Coronary artery (tissue), 2 donors: ENCODE measurements around the gene POLR3A.

Experiments used
- DNase-seq: peaks from one replicate; pipeline ENCODE4 v3.0.0-alpha.2; 2017; ENCODE audit warnings: low spot score
- H3K27ac ChIP-seq, 2 donors: fragments of 200-600 bp; sonication (generic); one replicate each; pipeline ENCODE4 v1.5.1; 2016 to 2019
- H3K4me3 ChIP-seq: fragments of 200-600 bp; sonication (generic); 2 replicates; pipeline ENCODE4 v1.5.1; 2016; ENCODE audit warnings: mild to moderate bottlenecking, moderate library complexity
- TF ChIP-seq, protein P1 (sequence below): fragments of 200-600 bp; sonication (generic); IDR thresholded peaks from one replicate; pipeline ENCODE4 v1.5.1; 2019; ENCODE audit warnings: antibody characterized with exemption

POLR3A gene

DNA sequence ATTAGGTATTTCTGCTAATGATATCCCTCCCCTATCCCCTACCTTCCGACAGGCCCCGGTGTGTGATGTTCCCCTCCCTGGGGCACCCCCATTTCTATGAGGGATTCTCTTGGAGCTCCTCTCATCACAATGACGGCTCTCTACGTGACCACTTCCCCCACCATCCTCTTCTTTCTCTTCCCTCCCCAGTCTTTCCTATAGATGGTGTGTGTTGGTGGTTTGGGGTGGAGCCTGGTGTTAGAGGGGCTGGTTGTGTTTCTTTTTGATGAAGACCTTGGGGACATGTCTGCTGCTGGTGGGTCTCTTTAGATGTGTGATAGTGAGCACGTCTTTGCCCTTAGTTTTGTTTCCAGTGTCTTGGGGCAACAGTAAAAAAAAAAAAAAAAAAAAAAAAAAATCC lies 33.0 kb upstream of the POLR3A start:
- no peak overlapping the region for H3K27ac ChIP-seq
- no peak overlapping the region for H3K4me3 ChIP-seq
- TF ChIP-seq, protein P1, sequence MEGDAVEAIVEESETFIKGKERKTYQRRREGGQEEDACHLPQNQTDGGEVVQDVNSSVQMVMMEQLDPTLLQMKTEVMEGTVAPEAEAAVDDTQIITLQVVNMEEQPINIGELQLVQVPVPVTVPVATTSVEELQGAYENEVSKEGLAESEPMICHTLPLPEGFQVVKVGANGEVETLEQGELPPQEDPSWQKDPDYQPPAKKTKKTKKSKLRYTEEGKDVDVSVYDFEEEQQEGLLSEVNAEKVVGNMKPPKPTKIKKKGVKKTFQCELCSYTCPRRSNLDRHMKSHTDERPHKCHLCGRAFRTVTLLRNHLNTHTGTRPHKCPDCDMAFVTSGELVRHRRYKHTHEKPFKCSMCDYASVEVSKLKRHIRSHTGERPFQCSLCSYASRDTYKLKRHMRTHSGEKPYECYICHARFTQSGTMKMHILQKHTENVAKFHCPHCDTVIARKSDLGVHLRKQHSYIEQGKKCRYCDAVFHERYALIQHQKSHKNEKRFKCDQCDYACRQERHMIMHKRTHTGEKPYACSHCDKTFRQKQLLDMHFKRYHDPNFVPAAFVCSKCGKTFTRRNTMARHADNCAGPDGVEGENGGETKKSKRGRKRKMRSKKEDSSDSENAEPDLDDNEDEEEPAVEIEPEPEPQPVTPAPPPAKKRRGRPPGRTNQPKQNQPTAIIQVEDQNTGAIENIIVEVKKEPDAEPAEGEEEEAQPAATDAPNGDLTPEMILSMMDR = no peak
- no peak for DNase-seq

DNA sequence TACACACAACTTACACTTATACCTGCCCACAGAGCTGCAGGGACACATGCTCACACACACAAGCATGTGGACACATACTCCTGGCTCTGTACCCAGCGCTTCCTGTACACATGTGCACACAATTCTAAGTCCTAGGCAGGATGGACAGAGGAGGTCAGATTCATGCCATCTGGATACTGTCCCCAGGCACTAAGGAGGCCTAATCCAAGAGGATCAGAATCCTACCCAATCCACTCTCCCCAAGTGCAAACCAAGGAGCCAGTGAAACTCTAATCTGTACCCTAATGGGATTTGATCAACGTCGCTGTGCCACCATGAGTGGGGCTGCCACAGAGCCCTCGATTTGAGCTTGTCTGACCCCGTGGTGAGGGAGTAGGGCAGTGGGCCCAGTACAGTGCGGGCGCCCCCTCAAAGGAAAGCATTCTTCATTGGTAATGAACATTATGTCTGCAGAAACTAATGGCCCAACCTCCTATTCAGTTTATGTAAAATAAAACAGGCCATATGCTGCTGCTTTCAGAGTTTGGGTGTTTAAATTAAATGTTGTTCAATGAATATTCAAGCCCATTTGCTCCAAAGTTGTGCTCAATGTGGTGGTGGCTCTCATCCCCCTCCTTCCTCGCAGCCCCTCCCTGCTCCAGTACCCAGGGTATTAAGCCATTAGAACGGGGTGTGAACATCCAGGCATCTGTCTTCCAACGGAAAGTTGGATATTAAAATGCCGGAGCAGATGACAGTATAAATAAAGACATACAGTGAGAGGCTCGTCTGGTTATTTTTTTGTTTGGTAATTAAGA lies 30.8 kb upstream of the POLR3A start:
- H3K4me3 ChIP-seq = no peak overlapping the region
- TF ChIP-seq, protein P1 = no peak
- no peak for DNase-seq
- H3K27ac ChIP-seq = no peak overlapping the region

DNA sequence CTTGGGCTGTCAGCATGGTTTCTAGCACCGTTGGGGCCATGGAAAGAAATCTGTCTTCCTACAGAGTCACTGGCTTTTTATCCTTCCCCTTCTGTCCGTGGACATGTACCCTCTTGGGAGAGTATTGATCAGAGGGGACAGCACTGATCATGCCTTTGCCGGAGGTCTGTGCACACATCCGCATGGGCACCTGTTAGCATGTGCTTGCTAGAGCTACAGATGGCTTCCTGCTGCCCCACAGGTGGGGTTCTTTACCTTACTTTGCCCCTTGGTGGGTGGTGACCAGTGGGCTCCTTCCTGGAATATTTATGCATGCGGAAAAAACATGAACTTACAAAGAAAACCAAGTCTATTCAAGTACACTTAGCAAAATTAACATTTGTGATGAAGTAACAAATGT lies 29.2 kb upstream of the POLR3A start:
- no peak for DNase-seq
- no peak overlapping the region for H3K27ac ChIP-seq
- TF ChIP-seq, protein P1 = no peak
- H3K4me3 ChIP-seq = no peak overlapping the region

DNA sequence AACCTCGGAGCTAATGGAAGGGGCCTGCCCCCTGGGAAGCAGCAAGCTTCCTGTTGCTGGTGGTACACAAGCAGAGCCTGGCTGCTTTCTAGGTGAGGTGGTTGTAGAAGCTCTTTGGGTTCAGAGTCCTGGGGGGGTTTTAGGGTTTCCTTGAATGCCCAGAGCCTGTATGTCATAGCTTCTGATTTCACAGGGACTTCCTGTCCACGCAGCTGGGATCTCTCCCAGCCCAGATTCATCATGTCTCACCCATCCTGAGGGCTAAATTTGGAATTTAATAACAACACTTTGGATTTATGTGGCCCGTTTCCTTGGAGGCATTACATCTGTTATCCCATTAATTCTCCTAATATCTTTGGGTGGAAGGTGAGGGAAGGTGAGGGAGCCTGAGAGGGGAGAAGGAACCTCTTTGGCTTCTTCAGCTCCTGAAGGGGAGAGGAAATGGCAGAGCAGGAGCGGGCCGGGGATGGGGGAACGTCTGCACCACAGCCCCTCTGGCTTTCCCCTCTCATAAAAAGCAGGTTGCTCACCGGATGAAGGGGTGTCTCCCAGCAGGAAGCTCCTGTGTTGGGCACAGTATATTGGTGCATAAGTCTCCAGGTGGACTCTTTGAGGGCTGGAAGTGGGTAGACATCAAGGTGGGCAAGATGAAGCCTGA lies 24.0 kb upstream of the POLR3A start:
- no peak for DNase-seq

DNA sequence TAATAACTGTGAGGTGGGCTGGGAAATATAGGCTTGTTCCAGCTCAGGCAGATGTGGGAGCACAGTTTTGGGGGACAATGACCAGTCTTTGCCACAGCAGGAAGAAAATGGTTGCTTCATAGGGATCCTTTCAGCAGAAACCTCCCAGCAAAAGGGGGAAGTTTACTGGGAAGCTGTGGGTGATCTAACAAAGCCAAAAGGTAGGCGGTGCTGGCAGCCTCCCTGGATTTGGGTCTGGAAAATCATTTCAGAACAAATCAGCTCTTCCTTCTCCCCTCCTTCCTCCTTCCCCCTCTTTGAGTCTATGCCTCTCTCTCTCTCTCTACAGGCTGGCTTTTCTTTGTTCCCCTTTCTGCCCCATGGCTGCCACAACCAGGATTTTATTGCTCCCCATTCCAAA lies 20.5 kb upstream of the POLR3A start:
- H3K4me3 ChIP-seq = no peak overlapping the region
- no peak overlapping the region for H3K27ac ChIP-seq
- DNase-seq = no peak
- TF ChIP-seq, protein P1 = no peak

More for the DNA sequence above, 24.0 kb upstream of the POLR3A start:
- Histone ChIP-seq H3K4me3 (no peak overlapping the region), H3K27ac (no peak overlapping the region)
- TF ChIP-seq, protein P1 = no peak

DNA sequence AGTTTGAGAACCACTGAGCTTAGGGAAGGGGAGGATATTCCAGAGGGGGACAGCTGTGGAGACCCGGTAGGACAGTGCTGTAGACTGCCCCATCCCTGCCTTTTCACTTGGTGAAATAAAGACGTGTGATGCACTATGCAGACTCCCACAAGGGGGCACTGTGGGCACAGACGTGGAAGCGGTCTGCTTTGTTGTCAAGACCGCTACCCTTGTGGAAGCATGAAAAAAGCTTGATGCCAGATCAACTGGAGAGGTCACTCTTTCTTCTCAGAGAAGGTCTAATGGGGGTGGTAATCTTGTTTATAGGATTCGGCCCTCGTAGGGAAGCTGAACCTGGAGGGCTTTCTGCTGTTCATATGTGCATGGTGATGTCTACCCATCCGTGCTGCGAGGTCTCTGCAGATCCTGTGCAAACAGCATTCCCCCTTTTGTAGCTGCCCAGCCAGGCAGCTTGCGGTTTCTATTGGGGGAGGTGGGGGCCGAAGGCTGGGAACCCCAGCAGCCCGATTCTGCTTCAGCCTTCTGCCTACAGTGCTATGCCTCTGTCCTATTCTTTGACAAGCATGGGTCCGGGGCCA lies 18.1 kb upstream of the POLR3A start:
- Histone ChIP-seq H3K4me3 (no peak overlapping the region), H3K27ac (no peak overlapping the region)
- DNase-seq = peak; percentile 80
- TF ChIP-seq, protein P1 = peak; percentile 72
